HK-2 (cell line): ENCODE results near the gene CFDP1.
"Not testable (repeated sequence)": the region's sequence is repeated elsewhere in the genome, so short reads cannot be mapped to it uniquely, and the experiment has no call there.

Experiments
- DNase-seq: peaks from one replicate; pipeline ENCODE4 v3.0.0-alpha.2; 2018; ENCODE audit not compliant: unreplicated experiment

CFDP1 gene

GRCh38 chr16:75293772-75294171 is 139.5 kb downstream of the CFDP1 start:
- no peak for DNase-seq

GRCh38 chr16:75293173-75293572 is 140.1 kb downstream of the CFDP1 start:
- DNase-seq, result no peak

- no peak for DNase-seq
These were observed 140.6 kb downstream of the CFDP1 start for GRCh38 chr16:75292691-75293090.

GRCh38 chr16:75289189-75289588 is 144.1 kb downstream of the CFDP1 start:
- no peak for DNase-seq

- no peak for DNase-seq
These were observed 144.6 kb downstream of the CFDP1 start for GRCh38 chr16:75288596-75289120.

GRCh38 chr16:75288181-75288580 is 145.1 kb downstream of the CFDP1 start:
- no peak for DNase-seq

GRCh38 chr16:75287708-75288107 is 145.6 kb downstream of the CFDP1 start:
- DNase-seq, result no peak

- no peak for DNase-seq
These were observed 146.9 kb downstream of the CFDP1 start for GRCh38 chr16:75286389-75286788.

GRCh38 chr16:75282466-75283281 is 150.6 kb downstream of the CFDP1 start:
- DNase-seq, result no peak

GRCh38 chr16:75281826-75282225 is 151.5 kb downstream of the CFDP1 start:
- no peak for DNase-seq

- not testable (repeated sequence) for DNase-seq
These were observed 152.3 kb downstream of the CFDP1 start for GRCh38 chr16:75281009-75281408.

- DNase-seq, result no peak
These were observed 152.9 kb downstream of the CFDP1 start for GRCh38 chr16:75280331-75280804.

- DNase-seq, result no peak
These were observed 154.0 kb downstream of the CFDP1 start for GRCh38 chr16:75279305-75279704.

- DNase-seq, result no peak
These were observed 160.0 kb downstream of the CFDP1 start for GRCh38 chr16:75273054-75273925.

- not testable (repeated sequence) for DNase-seq
These were observed 160.7 kb downstream of the CFDP1 start for GRCh38 chr16:75272629-75273028.

GRCh38 chr16:75272097-75272551 is 161.2 kb downstream of the CFDP1 start:
- DNase-seq, result no peak

- DNase-seq, result no peak
These were observed 161.7 kb downstream of the CFDP1 start for GRCh38 chr16:75271441-75272096.

GRCh38 chr16:75269358-75269757 is 163.9 kb downstream of the CFDP1 start:
- not testable (repeated sequence) for DNase-seq

- peak; percentile 71 for DNase-seq
These were observed 165.6 kb downstream of the CFDP1 start for GRCh38 chr16:75267631-75268264.

- no peak for DNase-seq
These were observed 166.3 kb downstream of the CFDP1 start for GRCh38 chr16:75266738-75267630.
